Loucy (cell line): ENCODE results near the gene TMEM161A.

ENCODE experiments used
- H2AFZ ChIP-seq: fragments of 200-600 bp; sonication (generic); 2 replicates; pipeline ENCODE4 v1.6.0; 2016; ENCODE audit warnings: antibody characterized with exemption, mild to moderate bottlenecking, low read length, moderate library complexity
- H3F3A ChIP-seq: fragments of 200-600 bp; 2 replicates; pipeline ENCODE4 v1.6.0; 2016; ENCODE audit warnings: antibody characterized with exemption, low read depth, mild to moderate bottlenecking
- H3K27me3 ChIP-seq: fragments of 200-600 bp; sonication (generic); 2 replicates; pipeline ENCODE4 v1.6.1; 2014; ENCODE audit warnings: low read length, mild to moderate bottlenecking; ENCODE audit not compliant: insufficient read depth, poor library complexity, severe bottlenecking
- H3K36me3 ChIP-seq: fragments of 200-600 bp; sonication (generic); 2 replicates; pipeline ENCODE4 v1.6.1; 2016; ENCODE audit warnings: low read length; ENCODE audit not compliant: insufficient read depth
- H3K4me1 ChIP-seq: fragments of 200-600 bp; sonication (generic); 2 replicates; pipeline ENCODE4 v1.5.1; 2014; ENCODE audit warnings: low read length, mild to moderate bottlenecking; ENCODE audit not compliant: insufficient read depth, poor library complexity, severe bottlenecking
- H3K4me2 ChIP-seq: fragments of 200-600 bp; sonication (generic); 2 replicates; pipeline ENCODE4 v1.6.0; 2014; ENCODE audit warnings: antibody characterized with exemption, low read length, low read depth, mild to moderate bottlenecking; ENCODE audit not compliant: poor library complexity, severe bottlenecking
- H3K4me3 ChIP-seq: fragments of 200-600 bp; sonication (generic); 2 replicates; pipeline ENCODE4 v1.5.1; 2014; ENCODE audit warnings: low read length, mild to moderate bottlenecking, mixed read lengths; ENCODE audit not compliant: poor library complexity, severe bottlenecking
- H3K79me2 ChIP-seq: fragments of 200-600 bp; sonication (generic); 2 replicates; pipeline ENCODE4 v1.6.1; 2014; ENCODE audit warnings: low read length; ENCODE audit not compliant: insufficient read depth
- H3K9ac ChIP-seq: fragments of 200-600 bp; sonication (generic); 2 replicates; pipeline ENCODE4 v1.6.0; 2014; ENCODE audit warnings: mild to moderate bottlenecking, low read depth, low read length, moderate library complexity; ENCODE audit not compliant: poor library complexity, severe bottlenecking
- H3K9me2 ChIP-seq: fragments of 200-600 bp; sonication (generic); replicated peaks from 2 replicates; pipeline ENCODE4 v1.6.1; 2016; ENCODE audit warnings: low read depth, low read length, mixed read lengths
- H3K9me3 ChIP-seq: fragments of 200-600 bp; sonication (generic); 2 replicates; pipeline ENCODE4 v1.6.1; 2014; ENCODE audit warnings: mild to moderate bottlenecking, antibody characterized with exemption, low read length, low read depth; ENCODE audit not compliant: insufficient read depth
- H4K20me1 ChIP-seq: fragments of 200-600 bp; sonication (generic); 2 replicates; pipeline ENCODE4 v1.6.0; 2014; ENCODE audit warnings: antibody characterized with exemption, low read length, mild to moderate bottlenecking; ENCODE audit not compliant: insufficient read depth, poor library complexity, severe bottlenecking
- EZH2phosphoT487 ChIP-seq: fragments of 200-600 bp; IDR thresholded peaks from 2 replicates; pipeline ENCODE4 v1.6.1; 2018; ENCODE audit warnings: antibody characterized with exemption, mild to moderate bottlenecking, moderate library complexity, borderline replicate concordance
- TF ChIP-seq, protein P1 (sequence below): fragments of 200-600 bp; sonication (generic); conservative IDR thresholded peaks from 2 replicates; pipeline ENCODE4 v1.5.1; 2014; ENCODE audit warnings: mild to moderate bottlenecking, antibody characterized with exemption, low read length

TMEM161A gene

DNA sequence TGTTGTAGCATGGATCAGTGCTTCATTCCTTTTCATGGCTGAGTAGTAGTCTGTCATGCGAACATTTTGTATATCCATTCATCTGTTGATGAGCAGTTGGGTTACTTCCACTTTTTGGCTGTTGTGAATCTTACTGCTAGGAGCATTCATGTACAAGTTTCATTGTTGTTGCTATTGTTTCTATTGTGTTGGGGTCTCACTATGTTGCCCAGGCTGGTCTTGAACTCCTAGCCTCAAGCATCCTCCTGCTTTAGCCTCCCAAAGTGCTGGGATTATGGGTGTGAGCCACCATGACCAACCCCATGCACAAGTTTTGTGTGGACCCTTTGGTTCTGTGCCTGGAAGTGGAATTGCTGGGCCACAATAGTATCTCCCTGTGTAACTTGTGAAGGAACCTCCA is 58.7 kb downstream of the TMEM161A start:
- Histone ChIP-seq H3K4me3 (no peak overlapping the region), H3F3A (no peaks in the 10 kb centered on the region), H3K4me1 (peaks cover under 1% of the 10 kb centered on the region), H3K9me3 (no peaks in the 10 kb centered on the region), H2AFZ (no peak overlapping the region), H3K27me3 (no peaks in the 10 kb centered on the region), H3K36me3 (no peaks in the 10 kb centered on the region), H3K9ac (no peak overlapping the region), H4K20me1 (no peaks in the 10 kb centered on the region), H3K9me2 (no peaks in the 10 kb centered on the region), H3K4me2 (no peak overlapping the region), H3K79me2 (peaks cover 9% of the 10 kb centered on the region; the same call in 1 of the 2 replicates)
- TF ChIP-seq, protein P1, sequence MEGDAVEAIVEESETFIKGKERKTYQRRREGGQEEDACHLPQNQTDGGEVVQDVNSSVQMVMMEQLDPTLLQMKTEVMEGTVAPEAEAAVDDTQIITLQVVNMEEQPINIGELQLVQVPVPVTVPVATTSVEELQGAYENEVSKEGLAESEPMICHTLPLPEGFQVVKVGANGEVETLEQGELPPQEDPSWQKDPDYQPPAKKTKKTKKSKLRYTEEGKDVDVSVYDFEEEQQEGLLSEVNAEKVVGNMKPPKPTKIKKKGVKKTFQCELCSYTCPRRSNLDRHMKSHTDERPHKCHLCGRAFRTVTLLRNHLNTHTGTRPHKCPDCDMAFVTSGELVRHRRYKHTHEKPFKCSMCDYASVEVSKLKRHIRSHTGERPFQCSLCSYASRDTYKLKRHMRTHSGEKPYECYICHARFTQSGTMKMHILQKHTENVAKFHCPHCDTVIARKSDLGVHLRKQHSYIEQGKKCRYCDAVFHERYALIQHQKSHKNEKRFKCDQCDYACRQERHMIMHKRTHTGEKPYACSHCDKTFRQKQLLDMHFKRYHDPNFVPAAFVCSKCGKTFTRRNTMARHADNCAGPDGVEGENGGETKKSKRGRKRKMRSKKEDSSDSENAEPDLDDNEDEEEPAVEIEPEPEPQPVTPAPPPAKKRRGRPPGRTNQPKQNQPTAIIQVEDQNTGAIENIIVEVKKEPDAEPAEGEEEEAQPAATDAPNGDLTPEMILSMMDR = no peak
- TF ChIP-seq EZH2phosphoT487 = no peak

DNA sequence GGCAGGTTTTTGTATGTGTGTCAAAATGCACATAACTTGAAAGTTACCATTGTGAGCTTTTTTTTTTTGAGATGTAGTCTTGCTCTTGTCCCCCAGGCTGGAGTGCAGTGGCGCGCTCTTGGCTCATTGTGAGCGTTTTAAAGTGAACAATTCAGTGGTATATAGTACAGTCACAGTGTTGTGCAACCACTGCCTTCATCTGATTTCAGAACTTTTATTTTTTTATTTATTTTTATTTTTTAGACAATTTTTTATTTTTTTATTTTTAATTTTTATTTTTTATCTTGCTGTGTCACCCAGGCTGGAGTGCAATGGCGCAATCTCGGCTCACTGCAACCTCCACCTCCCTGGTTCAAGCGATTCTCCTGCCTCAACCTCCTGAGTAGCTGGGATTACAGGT is 59.5 kb downstream of the TMEM161A start:
- Histone ChIP-seq H3F3A (no peaks in the 10 kb centered on the region), H3K9ac (no peak overlapping the region), H3K9me2 (no peaks in the 10 kb centered on the region), H3K27me3 (no peaks in the 10 kb centered on the region), H4K20me1 (no peaks in the 10 kb centered on the region), H3K36me3 (no peaks in the 10 kb centered on the region), H2AFZ (no peak overlapping the region), H3K4me3 (no peak overlapping the region), H3K9me3 (no peaks in the 10 kb centered on the region), H3K79me2 (peaks cover 9% of the 10 kb centered on the region; the same call in 1 of the 2 replicates), H3K4me1 (peaks cover 8% of the 10 kb centered on the region), H3K4me2 (no peak overlapping the region)
- TF ChIP-seq, protein P1 = no peak
- TF ChIP-seq EZH2phosphoT487 = no peak

DNA sequence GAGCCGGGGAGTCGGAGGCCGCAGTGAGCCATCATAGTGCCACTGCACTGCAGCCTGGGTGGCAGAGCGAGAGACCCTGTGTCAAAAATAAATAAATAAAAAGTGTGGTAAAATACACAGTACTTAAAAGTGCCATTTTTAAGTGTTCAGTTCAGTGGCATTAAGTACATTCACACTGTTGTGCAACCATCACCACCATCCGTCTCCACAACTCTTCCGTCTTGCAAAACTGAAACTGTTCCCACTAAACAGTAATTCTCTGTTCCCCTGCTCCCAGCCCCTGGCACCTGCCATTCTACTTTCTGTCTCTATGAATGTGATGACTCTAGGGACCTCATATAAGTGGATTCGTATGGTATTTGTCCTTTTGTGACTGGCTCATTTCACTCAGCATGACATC is 61.2 kb downstream of the TMEM161A start:
- TF ChIP-seq EZH2phosphoT487 = no peak
- TF ChIP-seq, protein P1 = no peak
- Histone ChIP-seq H3F3A (no peaks in the 10 kb centered on the region), H3K4me2 (no peak overlapping the region), H3K4me3 (no peak overlapping the region), H3K9ac (no peak overlapping the region), H2AFZ (no peak overlapping the region), H3K36me3 (no peaks in the 10 kb centered on the region), H3K9me2 (no peaks in the 10 kb centered on the region), H3K79me2 (peaks cover 13% of the 10 kb centered on the region; the same call in 1 of the 2 replicates), H3K4me1 (peaks cover 9% of the 10 kb centered on the region), H3K27me3 (no peaks in the 10 kb centered on the region), H3K9me3 (no peaks in the 10 kb centered on the region), H4K20me1 (no peaks in the 10 kb centered on the region)
